ENCODE data around the gene EPHB1.

The EPHB1 gene

GRCh38 chr3:134794950-134795745 lies at the start of gene EPHB1:
EPHB1 (plus strand) TSS chr3:134795260.
- DNase-seq, result peak; percentile 83

GRCh38 chr3:134748698-134749097 lies 46.4 kb upstream of the EPHB1 start:
- DNase-seq, result no peak

GRCh38 chr3:134749174-134749573 lies 45.9 kb upstream of the EPHB1 start:
- DNase-seq, result no peak

- no peak for DNase-seq
Observed at GRCh38 chr3:134749802-134750553, 45.1 kb upstream of the EPHB1 start.

GRCh38 chr3:134751831-134752230 lies 43.2 kb upstream of the EPHB1 start:
- DNase-seq, result no peak

GRCh38 chr3:134752761-134753461 lies 42.1 kb upstream of the EPHB1 start:
- no peak for DNase-seq

GRCh38 chr3:134753999-134754742 lies 40.9 kb upstream of the EPHB1 start:
- no peak for DNase-seq

- peak; percentile 44 to 58 for DNase-seq
Observed at GRCh38 chr3:134754768-134755559, 40.1 kb upstream of the EPHB1 start.

- no peak for DNase-seq
Observed at GRCh38 chr3:134755821-134756220, 39.2 kb upstream of the EPHB1 start.

GRCh38 chr3:134757549-134758069 lies 37.5 kb upstream of the EPHB1 start:
- no peak for DNase-seq

- DNase-seq, result no peak
Observed at GRCh38 chr3:134761213-134761612, 33.8 kb upstream of the EPHB1 start.

GRCh38 chr3:134762016-134762415 lies 33.0 kb upstream of the EPHB1 start:
- no peak for DNase-seq

GRCh38 chr3:134765468-134765867 lies 29.6 kb upstream of the EPHB1 start:
- no peak for DNase-seq

- no peak for DNase-seq
Observed at GRCh38 chr3:134766290-134766689, 28.8 kb upstream of the EPHB1 start.

- DNase-seq, result no peak
Observed at GRCh38 chr3:134768116-134768515, 26.9 kb upstream of the EPHB1 start.

- DNase-seq, result no peak
Observed at GRCh38 chr3:134768837-134769236, 26.2 kb upstream of the EPHB1 start.

- DNase-seq, result no peak
Observed at GRCh38 chr3:134769287-134769868, 25.7 kb upstream of the EPHB1 start.

- DNase-seq, result no peak
Observed at GRCh38 chr3:134772011-134772410, 23.0 kb upstream of the EPHB1 start.

GRCh38 chr3:134772591-134772990 lies 22.5 kb upstream of the EPHB1 start:
- no peak for DNase-seq

GRCh38 chr3:134775831-134776230 lies 19.2 kb upstream of the EPHB1 start:
- no peak for DNase-seq

GRCh38 chr3:134776518-134776917 lies 18.5 kb upstream of the EPHB1 start:
- DNase-seq, result no peak
